HepG2 (cell line): ENCODE results near the gene CBX2. TPM values are rescaled to one million over a fixed set of nuclear protein-coding genes. Genes with fewer than 3 reads are reported as not detected.

Experiments used
- E2F1 ChIP-seq: sonication (generic); formaldehyde crosslinking; IDR thresholded peaks from 2 replicates; pipeline ENCODE4 v1.5.0; 2020; ENCODE audit warnings: missing genetic modification reagents
- FOSL1 ChIP-seq: sonication (generic); formaldehyde crosslinking; IDR thresholded peaks from 2 replicates; pipeline ENCODE4 v1.9.0; 2021; ENCODE audit warnings: missing genetic modification reagents, borderline replicate concordance
- HDAC1 ChIP-seq: sonication (generic); formaldehyde crosslinking; IDR thresholded peaks from 2 replicates; pipeline ENCODE4 v1.5.1; 2020; ENCODE audit warnings: mild to moderate bottlenecking, missing genetic modification reagents
- KDM4B ChIP-seq: sonication (generic); formaldehyde crosslinking; IDR thresholded peaks from 2 replicates; pipeline ENCODE4 v1.4.0; 2020; ENCODE audit warnings: missing genetic modification reagents
- KDM6A ChIP-seq: IDR thresholded peaks from 2 replicates; pipeline ENCODE4 v1.6.1; 2016; ENCODE audit warnings: low read depth
- NRL ChIP-seq: sonication (generic); formaldehyde crosslinking; IDR thresholded peaks from 2 replicates; pipeline ENCODE4 v1.5.0; 2020; ENCODE audit warnings: missing genetic modification reagents, mild to moderate bottlenecking, moderate library complexity, borderline replicate concordance
- RBM22 ChIP-seq: fragments of 200-400 bp; formaldehyde crosslinking; optimal IDR thresholded peaks from 2 replicates; pipeline ENCODE3; 2017; ENCODE audit warnings: mild to moderate bottlenecking, low read length, moderate library complexity
- UBTF ChIP-seq: sonication (generic); formaldehyde crosslinking; IDR thresholded peaks from 2 replicates; pipeline ENCODE4 v1.4.0; 2020; ENCODE audit warnings: mild to moderate bottlenecking, missing genetic modification reagents
- XRCC5 ChIP-seq: fragments of 200-400 bp; formaldehyde crosslinking; optimal IDR thresholded peaks from 2 replicates; pipeline ENCODE3; 2017; ENCODE audit warnings: mild to moderate bottlenecking, low read length
- ZNF567 ChIP-seq: sonication (generic); formaldehyde crosslinking; IDR thresholded peaks from 2 replicates; pipeline ENCODE4 v1.8.1; 2023; ENCODE audit warnings: mild to moderate bottlenecking, missing genetic modification reagents, borderline replicate concordance
- ZNF772 ChIP-seq: sonication (generic); formaldehyde crosslinking; IDR thresholded peaks from 2 replicates; pipeline ENCODE4 v1.5.0; 2020; ENCODE audit warnings: mild to moderate bottlenecking, missing genetic modification reagents
- polyA plus RNA-seq, 8 experiments: library from polyadenylated mRNA; depleted of rRNA in 3 of 8; stranded (reverse) in 7 of 8; unstranded in 1 of 8; fragments of >200 nt; fragmentation: Illumina TruSeq in 4 of 8; extraction: Trizol in 4 of 8; gene quantifications; 2 replicates each; pipeline versions ENCODE4 v1.2.1 to v1.2.3, GENCODE V29; 2011 to 2016; ENCODE audit warnings: low read depth in 4 of 8, missing spikeins in 1 of 8, mixed read lengths in 1 of 8; ENCODE audit not compliant: insufficient read depth in 1 of 8
- total RNA-seq, 5 experiments: library from RNA; depleted of rRNA; stranded (reverse); fragments of >200 nt; fragmentation: Illumina TruSeq; extraction: Trizol; gene quantifications; 2 replicates each; pipeline ENCODE4 v1.2.3, GENCODE V29; 2016; ENCODE audit warnings: low read depth in 1 of 5
- TF ChIP-seq, protein P1 (sequence below): sonication (generic); formaldehyde crosslinking; IDR thresholded peaks from 2 replicates; pipeline ENCODE4 v1.5.0; 2020; ENCODE audit warnings: missing genetic modification reagents, mild to moderate bottlenecking, borderline replicate concordance
- TF ChIP-seq, protein P2 (sequence below): sonication (generic); formaldehyde crosslinking; IDR thresholded peaks from 2 replicates; pipeline ENCODE4 v1.4.0; 2020; ENCODE audit warnings: missing genetic modification reagents
- TF ChIP-seq, protein P3 (sequence below): sonication (generic); formaldehyde crosslinking; conservative IDR thresholded peaks from 2 replicates; pipeline ENCODE4 v1.4.0; 2020; ENCODE audit warnings: missing genetic modification reagents

The CBX2 gene
- total and polyA plus RNA-seq, 2 of the 13 experiments (the other 11 are each of a cell fraction or from before 2014, with no cell fraction given), result 14.5 to 31.1 TPM

DNA sequence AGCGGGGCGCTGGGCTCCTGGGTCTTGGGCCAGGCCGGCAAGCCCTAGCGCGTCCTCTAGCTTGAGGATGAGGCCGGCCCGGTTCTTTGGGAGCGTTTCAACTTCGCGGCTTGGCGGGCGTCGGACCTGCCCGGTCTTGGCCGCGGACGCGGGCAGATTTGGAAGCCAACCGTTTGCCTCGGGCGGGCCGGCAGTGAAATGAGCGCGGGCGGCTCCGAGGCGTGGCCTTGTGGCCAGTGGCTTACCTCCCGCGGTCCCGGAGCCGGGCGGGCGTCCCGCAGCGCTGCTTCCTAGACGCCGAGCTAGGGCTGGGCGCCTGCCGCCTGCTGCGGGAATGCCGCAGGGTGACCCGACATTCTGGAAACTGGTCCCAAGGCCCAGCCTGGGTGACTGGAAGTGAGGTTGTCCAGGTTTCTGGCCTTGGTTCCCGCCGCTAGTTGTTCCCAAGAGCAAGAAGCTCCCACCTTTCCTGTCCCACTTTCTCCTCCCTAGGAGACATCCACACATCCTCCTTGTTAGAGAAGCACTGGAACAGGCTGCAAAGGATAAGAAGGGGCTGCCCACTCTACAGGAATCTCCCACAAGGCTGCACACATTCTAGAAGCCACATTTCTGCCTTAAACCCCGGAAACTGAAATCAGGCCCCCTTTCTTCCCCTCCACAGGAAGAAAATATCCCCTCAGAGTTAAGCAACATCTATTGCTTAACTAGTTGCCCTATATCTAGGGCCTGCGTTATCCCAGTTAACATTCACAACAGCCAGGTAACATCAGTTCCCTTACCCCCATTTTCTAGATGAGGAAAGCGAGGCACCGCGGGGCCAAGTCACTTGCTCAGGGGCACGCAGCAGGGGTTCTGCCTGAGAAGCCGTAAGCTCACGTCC is 23.4 kb downstream of the CBX2 start (continued):
- TF ChIP-seq NRL (CRISPR knock-in tag) (peak; percentile 80; the same call in 1 of the 2 replicates), KDM6A (no peak), UBTF (CRISPR knock-in tag) (peak; percentile 84), ZNF772 (CRISPR knock-in tag) (peak; percentile 57; the same call in 1 of the 2 replicates), E2F1 (CRISPR knock-in tag) (peak; percentile 64; the same call in 1 of the 2 replicates), FOSL1 (0 out of 2 replicates have a peak, but pooled peaks have one; percentile 11), KDM4B (no peak), HDAC1 (CRISPR knock-in tag) (peak; percentile 67), ZNF567 (peak; percentile 8; the same call in 1 of the 2 replicates), XRCC5 (peak; percentile 47), RBM22 (no peak)
- TF ChIP-seq, protein P1, sequence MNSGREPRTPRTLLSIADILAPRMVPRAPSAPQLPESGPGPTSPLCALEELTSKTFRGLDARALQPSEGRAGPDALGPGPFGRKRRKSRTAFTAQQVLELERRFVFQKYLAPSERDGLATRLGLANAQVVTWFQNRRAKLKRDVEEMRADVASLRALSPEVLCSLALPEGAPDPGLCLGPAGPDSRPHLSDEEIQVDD (CRISPR knock-in tag), result no peak
- TF ChIP-seq, protein P2, sequence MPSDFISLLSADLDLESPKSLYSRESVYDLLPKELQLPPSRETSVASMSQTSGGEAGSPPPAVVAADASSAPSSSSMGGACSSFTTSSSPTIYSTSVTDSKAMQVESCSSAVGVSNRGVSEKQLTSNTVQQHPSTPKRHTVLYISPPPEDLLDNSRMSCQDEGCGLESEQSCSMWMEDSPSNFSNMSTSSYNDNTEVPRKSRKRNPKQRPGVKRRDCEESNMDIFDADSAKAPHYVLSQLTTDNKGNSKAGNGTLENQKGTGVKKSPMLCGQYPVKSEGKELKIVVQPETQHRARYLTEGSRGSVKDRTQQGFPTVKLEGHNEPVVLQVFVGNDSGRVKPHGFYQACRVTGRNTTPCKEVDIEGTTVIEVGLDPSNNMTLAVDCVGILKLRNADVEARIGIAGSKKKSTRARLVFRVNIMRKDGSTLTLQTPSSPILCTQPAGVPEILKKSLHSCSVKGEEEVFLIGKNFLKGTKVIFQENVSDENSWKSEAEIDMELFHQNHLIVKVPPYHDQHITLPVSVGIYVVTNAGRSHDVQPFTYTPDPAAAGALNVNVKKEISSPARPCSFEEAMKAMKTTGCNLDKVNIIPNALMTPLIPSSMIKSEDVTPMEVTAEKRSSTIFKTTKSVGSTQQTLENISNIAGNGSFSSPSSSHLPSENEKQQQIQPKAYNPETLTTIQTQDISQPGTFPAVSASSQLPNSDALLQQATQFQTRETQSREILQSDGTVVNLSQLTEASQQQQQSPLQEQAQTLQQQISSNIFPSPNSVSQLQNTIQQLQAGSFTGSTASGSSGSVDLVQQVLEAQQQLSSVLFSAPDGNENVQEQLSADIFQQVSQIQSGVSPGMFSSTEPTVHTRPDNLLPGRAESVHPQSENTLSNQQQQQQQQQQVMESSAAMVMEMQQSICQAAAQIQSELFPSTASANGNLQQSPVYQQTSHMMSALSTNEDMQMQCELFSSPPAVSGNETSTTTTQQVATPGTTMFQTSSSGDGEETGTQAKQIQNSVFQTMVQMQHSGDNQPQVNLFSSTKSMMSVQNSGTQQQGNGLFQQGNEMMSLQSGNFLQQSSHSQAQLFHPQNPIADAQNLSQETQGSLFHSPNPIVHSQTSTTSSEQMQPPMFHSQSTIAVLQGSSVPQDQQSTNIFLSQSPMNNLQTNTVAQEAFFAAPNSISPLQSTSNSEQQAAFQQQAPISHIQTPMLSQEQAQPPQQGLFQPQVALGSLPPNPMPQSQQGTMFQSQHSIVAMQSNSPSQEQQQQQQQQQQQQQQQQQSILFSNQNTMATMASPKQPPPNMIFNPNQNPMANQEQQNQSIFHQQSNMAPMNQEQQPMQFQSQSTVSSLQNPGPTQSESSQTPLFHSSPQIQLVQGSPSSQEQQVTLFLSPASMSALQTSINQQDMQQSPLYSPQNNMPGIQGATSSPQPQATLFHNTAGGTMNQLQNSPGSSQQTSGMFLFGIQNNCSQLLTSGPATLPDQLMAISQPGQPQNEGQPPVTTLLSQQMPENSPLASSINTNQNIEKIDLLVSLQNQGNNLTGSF, result no peak
- TF ChIP-seq, protein P3, sequence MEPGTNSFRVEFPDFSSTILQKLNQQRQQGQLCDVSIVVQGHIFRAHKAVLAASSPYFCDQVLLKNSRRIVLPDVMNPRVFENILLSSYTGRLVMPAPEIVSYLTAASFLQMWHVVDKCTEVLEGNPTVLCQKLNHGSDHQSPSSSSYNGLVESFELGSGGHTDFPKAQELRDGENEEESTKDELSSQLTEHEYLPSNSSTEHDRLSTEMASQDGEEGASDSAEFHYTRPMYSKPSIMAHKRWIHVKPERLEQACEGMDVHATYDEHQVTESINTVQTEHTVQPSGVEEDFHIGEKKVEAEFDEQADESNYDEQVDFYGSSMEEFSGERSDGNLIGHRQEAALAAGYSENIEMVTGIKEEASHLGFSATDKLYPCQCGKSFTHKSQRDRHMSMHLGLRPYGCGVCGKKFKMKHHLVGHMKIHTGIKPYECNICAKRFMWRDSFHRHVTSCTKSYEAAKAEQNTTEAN (CRISPR knock-in tag), result no peak
